ENCODE data around the gene GALNTL6. TPM values are rescaled to one million over a fixed set of nuclear protein-coding genes. Genes with fewer than 3 reads are reported as not detected.

GALNTL6 gene
- total RNA-seq, 1 experiment from 2014 or later = not detected

DNA sequence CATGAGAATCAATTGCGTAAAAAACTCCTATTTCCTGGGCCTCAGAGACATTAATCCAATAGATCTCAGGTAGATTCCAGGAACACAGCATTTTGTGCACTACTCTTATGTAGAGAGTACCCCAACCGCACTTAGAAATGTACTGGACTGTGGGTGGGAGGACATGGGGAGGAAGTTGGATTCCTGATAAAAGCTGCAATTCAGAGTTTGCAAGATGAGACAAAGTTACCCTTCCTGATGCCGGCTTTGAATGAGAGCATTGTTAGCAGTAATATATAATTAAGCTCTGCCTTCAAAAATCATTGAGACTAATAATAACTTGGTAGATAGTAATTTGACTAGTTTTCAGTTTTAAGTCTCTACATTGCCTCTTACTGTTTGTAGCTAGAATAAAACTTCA, 1032.1 kb downstream of the GALNTL6 start:
- H3K23ac ChIP-seq (ENCODE audit: insufficient read length, low read depth, low read length) = no peak overlapping the region
- H3K27me3 Mint-ChIP-seq (ENCODE audit: low read depth) = no peaks in the 10 kb centered on the region
- no peaks in the 10 kb centered on the region for H3K9me3 Mint-ChIP-seq
- H2BK20ac ChIP-seq (ENCODE audit: low read depth, low read length, poor library complexity, severe bottlenecking) = no peak overlapping the region
- no peak overlapping the region for H4K91ac ChIP-seq (ENCODE audit: insufficient read length, low read depth, low read length)
- no peaks in the 10 kb centered on the region for H3K27me3 ChIP-seq (ENCODE audit: insufficient read depth, low read length)
- H3K4me1 ChIP-seq (ENCODE audit: insufficient read depth, low read length) = no peaks in the 10 kb centered on the region
- no peak overlapping the region for H3K9ac ChIP-seq (ENCODE audit: extremely low read depth, insufficient read length, low read length)
- no peaks in the 10 kb centered on the region for H3K79me2 ChIP-seq (ENCODE audit: insufficient read depth, low read length)
- no peaks in the 10 kb centered on the region for H3K36me3 Mint-ChIP-seq (ENCODE audit: insufficient read depth in 1 of 3, low read depth in 3 of 3)
- TF ChIP-seq, protein P1, sequence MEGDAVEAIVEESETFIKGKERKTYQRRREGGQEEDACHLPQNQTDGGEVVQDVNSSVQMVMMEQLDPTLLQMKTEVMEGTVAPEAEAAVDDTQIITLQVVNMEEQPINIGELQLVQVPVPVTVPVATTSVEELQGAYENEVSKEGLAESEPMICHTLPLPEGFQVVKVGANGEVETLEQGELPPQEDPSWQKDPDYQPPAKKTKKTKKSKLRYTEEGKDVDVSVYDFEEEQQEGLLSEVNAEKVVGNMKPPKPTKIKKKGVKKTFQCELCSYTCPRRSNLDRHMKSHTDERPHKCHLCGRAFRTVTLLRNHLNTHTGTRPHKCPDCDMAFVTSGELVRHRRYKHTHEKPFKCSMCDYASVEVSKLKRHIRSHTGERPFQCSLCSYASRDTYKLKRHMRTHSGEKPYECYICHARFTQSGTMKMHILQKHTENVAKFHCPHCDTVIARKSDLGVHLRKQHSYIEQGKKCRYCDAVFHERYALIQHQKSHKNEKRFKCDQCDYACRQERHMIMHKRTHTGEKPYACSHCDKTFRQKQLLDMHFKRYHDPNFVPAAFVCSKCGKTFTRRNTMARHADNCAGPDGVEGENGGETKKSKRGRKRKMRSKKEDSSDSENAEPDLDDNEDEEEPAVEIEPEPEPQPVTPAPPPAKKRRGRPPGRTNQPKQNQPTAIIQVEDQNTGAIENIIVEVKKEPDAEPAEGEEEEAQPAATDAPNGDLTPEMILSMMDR (conservative IDR thresholded peaks at IDR 0.05) = no peak
- no CpG with 5 or more reads among the region's 3 CpGs for WGBS (ENCODE audit: extremely low coverage, insufficient read length, low lambda C conversion rate)
- H3K23me2 ChIP-seq (ENCODE audit: insufficient read length, low read depth, low read length, poor library complexity, severe bottlenecking) = no peaks in the 10 kb centered on the region
- no peak overlapping the region for H4K5ac ChIP-seq (ENCODE audit: insufficient read length, low read depth, low read length)
- no peak overlapping the region for H3T11ph ChIP-seq (ENCODE audit: low read length)
- H3K4me2 ChIP-seq (ENCODE audit: insufficient read depth, insufficient read length, low read length) = no peak overlapping the region
- no peak overlapping the region for H3K14ac ChIP-seq (ENCODE audit: insufficient read depth, low read length)
- no peak overlapping the region for H3K27ac ChIP-seq (ENCODE audit: insufficient read length, low read depth, low read length)
- H4K20me1 ChIP-seq (ENCODE audit: control insufficient read depth, insufficient read depth, insufficient read length) = no peaks in the 10 kb centered on the region
- no peak overlapping the region for H3K18ac ChIP-seq (ENCODE audit: insufficient read length, low read depth, low read length)
- H2BK120ac ChIP-seq (ENCODE audit: low read depth, low read length, poor library complexity, severe bottlenecking) = no peak overlapping the region
- peaks cover 9 to 13% of the 10 kb centered on the region in 2 experiments for H3K4me1 Mint-ChIP-seq
- H2BK12ac ChIP-seq (ENCODE audit: insufficient read length, low read depth, low read length) = no peak overlapping the region
- H3K56ac ChIP-seq (ENCODE audit: insufficient read length, low read depth, low read length) = no peak overlapping the region
- no peak overlapping the region for H3K4ac ChIP-seq (ENCODE audit: low read depth, low read length)
- no peak overlapping the region for H4K8ac ChIP-seq (replicated peaks; ENCODE audit: insufficient read length, low read depth, low read length)
- no peaks in the 10 kb centered on the region for H3K9me3 ChIP-seq (ENCODE audit: control insufficient read depth, low read depth, low read length)
- no peak overlapping the region for H2AK5ac ChIP-seq (ENCODE audit: insufficient read length, low read length)
- no peaks in the 10 kb centered on the region for H3K79me1 ChIP-seq (ENCODE audit: insufficient read depth, low read depth, low read length, poor library complexity, severe bottlenecking)
- H3K4me3 Mint-ChIP-seq = no peak overlapping the region
- no peak overlapping the region for H2AFZ ChIP-seq (ENCODE audit: low read length)
- H2BK15ac ChIP-seq (ENCODE audit: low read depth, low read length) = no peak overlapping the region
- no peak overlapping the region for H2BK5ac ChIP-seq (ENCODE audit: insufficient read length, low read length)
- DNase-seq = no peak
- no peak overlapping the region for H3K27ac Mint-ChIP-seq
